ENCODE results near the gene INO80B.

INO80B gene

GRCh38 chr2:74454654-74455511 lies at the start of gene INO80B:
TSS of gene INO80B (plus strand) at chr2:74455087. CDS start at chr2:74455117, 30 bp downstream.
- peak; percentile 99 for DNase-seq (ENCODE audit: low read depth)
- peak within 1 kb of the TSS; percentile 70 for H3K4me3 ChIP-seq (ENCODE audit: low read depth, low read length)
- TF ChIP-seq CTCF (conservative IDR thresholded peaks at IDR 0.05; ENCODE audit: low read depth, low read length): no peak

GRCh38 chr2:74406035-74406434 lies 48.9 kb upstream of the INO80B start:
- no peak for TF ChIP-seq CTCF (conservative IDR thresholded peaks at IDR 0.05; ENCODE audit: low read depth, low read length)
- no peak overlapping the region for H3K4me3 ChIP-seq (ENCODE audit: low read depth, low read length)
- no peak for DNase-seq (ENCODE audit: low read depth)

- no peak overlapping the region for H3K4me3 ChIP-seq (ENCODE audit: low read depth, low read length)
- no peak for TF ChIP-seq CTCF (conservative IDR thresholded peaks at IDR 0.05; ENCODE audit: low read depth, low read length)
- no peak for DNase-seq (ENCODE audit: low read depth)
Observed at GRCh38 chr2:74407682-74408081, 47.2 kb upstream of the INO80B start.

GRCh38 chr2:74413001-74413698 lies 41.7 kb upstream of the INO80B start:
- no peak for TF ChIP-seq CTCF (conservative IDR thresholded peaks at IDR 0.05; ENCODE audit: low read depth, low read length)
- no peak overlapping the region for H3K4me3 ChIP-seq (ENCODE audit: low read depth, low read length)
- no peak for DNase-seq (ENCODE audit: low read depth)

DNA sequence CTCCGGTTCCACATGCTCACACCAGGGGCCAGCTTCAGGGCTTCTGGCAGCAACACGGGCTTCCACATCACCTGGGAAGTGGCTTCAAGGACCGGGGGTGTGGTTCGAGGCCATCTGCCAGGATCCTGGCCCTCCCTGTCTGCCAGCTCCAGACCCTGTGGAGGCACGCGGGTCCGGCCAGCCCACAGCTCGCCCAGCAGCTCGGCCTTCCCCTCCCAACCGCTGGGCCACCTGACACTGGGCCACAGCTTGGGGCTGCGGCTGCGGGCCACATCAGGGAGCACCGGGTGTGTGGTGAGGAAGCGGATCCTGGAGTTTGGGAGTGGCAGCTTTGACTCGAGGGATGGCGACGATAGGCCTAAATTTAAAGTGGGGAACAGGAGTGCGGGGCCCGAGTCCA lies 40.4 kb upstream of the INO80B start:
- peak overlapping the region; percentile 62 for H3K4me3 ChIP-seq (ENCODE audit: low read depth, low read length)
- DNase-seq (ENCODE audit: low read depth): no peak
- TF ChIP-seq CTCF (conservative IDR thresholded peaks at IDR 0.05; ENCODE audit: low read depth, low read length): no peak

DNA sequence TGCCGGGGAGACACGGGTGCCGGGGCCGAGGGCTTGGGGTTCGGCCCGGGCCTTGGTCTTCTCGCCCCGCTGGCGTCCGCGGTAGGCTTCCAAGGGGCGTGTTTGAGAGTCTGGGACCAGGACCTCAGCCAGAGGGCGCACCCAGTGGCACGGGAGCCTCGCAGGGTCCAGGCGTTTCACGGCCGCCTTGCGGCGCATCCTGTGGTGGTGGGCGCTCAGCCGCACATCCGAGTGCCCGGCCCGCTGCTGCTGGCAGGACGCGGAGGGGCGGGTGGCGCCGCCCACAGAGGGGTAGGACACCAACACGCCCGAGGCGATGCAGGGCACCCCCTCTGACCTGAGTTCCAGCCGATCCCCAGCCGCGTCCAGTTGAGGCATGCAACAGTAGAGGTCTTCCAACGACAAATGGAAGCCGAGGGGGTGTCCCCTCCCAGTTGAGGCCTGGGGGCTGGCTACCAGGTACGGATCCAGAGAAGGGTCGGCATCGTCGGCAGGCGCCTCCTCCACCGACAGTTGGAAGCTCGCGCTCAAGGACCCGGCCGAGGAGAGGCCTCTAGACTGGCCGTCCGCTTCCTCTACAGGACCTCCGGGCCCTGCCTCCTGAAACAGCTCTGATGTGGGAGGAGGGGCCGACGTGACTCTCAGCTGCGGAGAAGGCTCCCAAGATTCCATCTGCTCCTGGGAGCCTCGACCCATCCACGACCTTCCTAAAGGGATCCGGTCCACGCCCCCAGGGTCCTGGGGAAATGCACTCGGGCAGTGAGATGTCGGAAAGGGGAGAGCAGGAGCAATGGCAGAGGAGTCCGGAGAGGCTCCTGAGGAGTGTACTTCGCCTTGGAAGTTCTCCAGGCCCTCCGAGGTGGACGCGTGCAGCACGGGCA lies 39.8 kb upstream of the INO80B start:
- no peak for DNase-seq (ENCODE audit: low read depth)
- peak; percentile 41 for TF ChIP-seq CTCF (conservative IDR thresholded peaks at IDR 0.05; ENCODE audit: low read depth, low read length)
- H3K4me3 ChIP-seq (ENCODE audit: low read depth, low read length): peak overlapping the region; percentile 62

Measured in choroid plexus epithelial cell (primary cell).